Astrocyte (in vitro differentiated cells and primary cell): ENCODE results near the gene MICAL2. TPM values are rescaled to one million over a fixed set of nuclear protein-coding genes. Genes with fewer than 3 reads are reported as not detected.

Experiments
- DNase-seq: peaks from one replicate; pipeline ENCODE4 v3.0.0-alpha.2; 2010; ENCODE audit warnings: low read depth
- FAIRE-seq: peaks from 2 replicates; lab custom pipeline; 2011; peaks lifted over from hg19 to GRCh38; lab: Jason Lieb, UNC
- H2AFZ ChIP-seq: 2 replicates; pipeline ENCODE4 v1.6.0; 2012; ENCODE audit warnings: low read depth, low read length, inconsistent platforms
- H3K27ac ChIP-seq: 2 replicates; pipeline ENCODE4 v1.5.1; 2011; ENCODE audit warnings: low read depth, low read length, inconsistent platforms
- H3K27me3 ChIP-seq: 2 replicates; pipeline ENCODE4 v1.6.0; 2011; ENCODE audit warnings: low read length, inconsistent platforms; ENCODE audit not compliant: insufficient read depth
- H3K36me3 ChIP-seq: 2 replicates; pipeline ENCODE4 v1.5.1; 2011; ENCODE audit warnings: low read length, inconsistent platforms; ENCODE audit not compliant: insufficient read depth
- H3K4me1 ChIP-seq: 2 replicates; pipeline ENCODE4 v1.5.1; 2011; ENCODE audit warnings: low read length, inconsistent platforms; ENCODE audit not compliant: insufficient read depth
- H3K4me2 ChIP-seq: 2 replicates; pipeline ENCODE4 v1.6.0; 2012; ENCODE audit warnings: low read length, inconsistent platforms
- H3K4me3 ChIP-seq: 2 replicates; pipeline ENCODE4 v1.5.1; 2011; ENCODE audit warnings: low read depth, mild to moderate bottlenecking, low read length, inconsistent platforms; ENCODE audit not compliant: insufficient read depth
- H3K79me2 ChIP-seq: 2 replicates; pipeline ENCODE4 v1.6.0; 2012; ENCODE audit warnings: mild to moderate bottlenecking, low read length, inconsistent platforms; ENCODE audit not compliant: insufficient read depth
- H3K9ac ChIP-seq: 2 replicates; pipeline ENCODE4 v1.6.0; 2012; ENCODE audit warnings: mild to moderate bottlenecking, low read length, inconsistent platforms
- H3K9me3 ChIP-seq: 2 replicates; pipeline ENCODE4 v1.5.1; 2012; ENCODE audit warnings: low read depth, mild to moderate bottlenecking, low read length, inconsistent platforms; ENCODE audit not compliant: insufficient read depth
- H4K20me1 ChIP-seq: 2 replicates; pipeline ENCODE4 v1.6.0; 2012; ENCODE audit warnings: low read length, inconsistent platforms; ENCODE audit not compliant: insufficient read depth
- H3K27ac Mint-ChIP-seq: one replicate; pipeline ENCODE4 v1.8.0; 2021; ENCODE audit warnings: mild to moderate bottlenecking, mixed read lengths; ENCODE audit not compliant: unreplicated experiment
- H3K27me3 Mint-ChIP-seq: one replicate; pipeline ENCODE4 v1.8.0; 2021; ENCODE audit warnings: low read depth, mixed read lengths; ENCODE audit not compliant: unreplicated experiment
- H3K36me3 Mint-ChIP-seq: one replicate; pipeline ENCODE4 v1.8.0; 2021; ENCODE audit warnings: low read depth, mixed read lengths; ENCODE audit not compliant: unreplicated experiment
- H3K4me1 Mint-ChIP-seq: one replicate; pipeline ENCODE4 v1.8.0; 2021; ENCODE audit warnings: low read depth, mixed read lengths; ENCODE audit not compliant: unreplicated experiment
- H3K4me3 Mint-ChIP-seq: one replicate; pipeline ENCODE4 v1.8.0; 2021; ENCODE audit warnings: mild to moderate bottlenecking, moderate library complexity, mixed read lengths; ENCODE audit not compliant: unreplicated experiment
- H3K9me3 Mint-ChIP-seq: one replicate; pipeline ENCODE4 v1.8.0; 2021; ENCODE audit warnings: mild to moderate bottlenecking, mixed read lengths; ENCODE audit not compliant: unreplicated experiment
- EZH2 ChIP-seq: IDR thresholded peaks from 2 replicates; pipeline ENCODE4 v1.6.1; 2012; ENCODE audit warnings: mild to moderate bottlenecking, low read length, inconsistent platforms; ENCODE audit not compliant: insufficient read depth
- total RNA-seq: library from RNA; stranded (reverse); gene quantifications from 2 replicates; pipeline ENCODE4 v1.2.1, GENCODE V29; 2021
- TF ChIP-seq, protein P1 (sequence below): IDR thresholded peaks from 2 replicates; pipeline ENCODE4 v1.5.1; 2011; ENCODE audit warnings: low read depth, mild to moderate bottlenecking, inconsistent platforms, low read length, moderate library complexity; ENCODE audit not compliant: insufficient read depth

The MICAL2 gene
- total RNA-seq, 1 donor from 2014 or later = 357 TPM

GRCh38 chr11:12106501-12106900 is 3.9 kb upstream of the MICAL2 start:
- H3K27ac ChIP-seq = no peak overlapping the region
- no peaks in the 10 kb centered on the region for H3K36me3 ChIP-seq
- no peak overlapping the region for H3K4me3 Mint-ChIP-seq
- H3K4me2 ChIP-seq = no peak overlapping the region
- H3K27me3 Mint-ChIP-seq = peaks cover 9% of the 10 kb centered on the region
- H3K4me3 ChIP-seq = no peak overlapping the region
- peaks cover 3% of the 10 kb centered on the region for H4K20me1 ChIP-seq
- H3K9me3 ChIP-seq = no peaks in the 10 kb centered on the region
- no peak overlapping the region for H2AFZ ChIP-seq
- peaks cover 10% of the 10 kb centered on the region for H3K79me2 ChIP-seq
- H3K36me3 Mint-ChIP-seq = peaks cover 6% of the 10 kb centered on the region
- H3K27ac Mint-ChIP-seq = no peak overlapping the region
- peaks cover 23% of the 10 kb centered on the region for H3K4me1 Mint-ChIP-seq
- DNase-seq (no peak), FAIRE-seq (no peak)
- H3K9me3 Mint-ChIP-seq = no peaks in the 10 kb centered on the region
- TF ChIP-seq, protein P1, sequence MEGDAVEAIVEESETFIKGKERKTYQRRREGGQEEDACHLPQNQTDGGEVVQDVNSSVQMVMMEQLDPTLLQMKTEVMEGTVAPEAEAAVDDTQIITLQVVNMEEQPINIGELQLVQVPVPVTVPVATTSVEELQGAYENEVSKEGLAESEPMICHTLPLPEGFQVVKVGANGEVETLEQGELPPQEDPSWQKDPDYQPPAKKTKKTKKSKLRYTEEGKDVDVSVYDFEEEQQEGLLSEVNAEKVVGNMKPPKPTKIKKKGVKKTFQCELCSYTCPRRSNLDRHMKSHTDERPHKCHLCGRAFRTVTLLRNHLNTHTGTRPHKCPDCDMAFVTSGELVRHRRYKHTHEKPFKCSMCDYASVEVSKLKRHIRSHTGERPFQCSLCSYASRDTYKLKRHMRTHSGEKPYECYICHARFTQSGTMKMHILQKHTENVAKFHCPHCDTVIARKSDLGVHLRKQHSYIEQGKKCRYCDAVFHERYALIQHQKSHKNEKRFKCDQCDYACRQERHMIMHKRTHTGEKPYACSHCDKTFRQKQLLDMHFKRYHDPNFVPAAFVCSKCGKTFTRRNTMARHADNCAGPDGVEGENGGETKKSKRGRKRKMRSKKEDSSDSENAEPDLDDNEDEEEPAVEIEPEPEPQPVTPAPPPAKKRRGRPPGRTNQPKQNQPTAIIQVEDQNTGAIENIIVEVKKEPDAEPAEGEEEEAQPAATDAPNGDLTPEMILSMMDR = no peak
- TF ChIP-seq EZH2 = no peak
- H3K9ac ChIP-seq = no peak overlapping the region
- peaks cover 6% of the 10 kb centered on the region for H3K4me1 ChIP-seq
- H3K27me3 ChIP-seq = no peaks in the 10 kb centered on the region

- Histone ChIP-seq H3K9me3 (no peaks in the 10 kb centered on the region), H3K36me3 (peaks cover 9% of the 10 kb centered on the region), H3K9ac (no peak overlapping the region), H3K27me3 (no peaks in the 10 kb centered on the region), H4K20me1 (peaks cover 25% of the 10 kb centered on the region), H2AFZ (no peak overlapping the region), H3K79me2 (peaks cover 34% of the 10 kb centered on the region), H3K4me3 (no peak overlapping the region), H3K4me2 (no peak overlapping the region), H3K27ac (no peak overlapping the region), H3K4me1 (peaks cover 27% of the 10 kb centered on the region)
- Mint-ChIP-seq H3K27ac (no peak overlapping the region), H3K27me3 (peaks cover 4% of the 10 kb centered on the region), H3K4me1 (peaks cover 41% of the 10 kb centered on the region), H3K36me3 (peaks cover 15% of the 10 kb centered on the region), H3K4me3 (peak overlapping the region; percentile 35), H3K9me3 (no peaks in the 10 kb centered on the region)
- DNase-seq (no peak), FAIRE-seq (no peak)
- no peak for TF ChIP-seq EZH2
- TF ChIP-seq, protein P1 = no peak
These were observed 1.4 kb upstream of the MICAL2 start for GRCh38 chr11:12108875-12109453.

GRCh38 chr11:12109591-12110196 is 696 bp upstream of the MICAL2 start:
- H3K79me2 ChIP-seq = peaks cover 42% of the 10 kb centered on the region
- H3K4me3 ChIP-seq = peak overlapping the region; percentile 81
- peaks cover 20% of the 10 kb centered on the region for H3K36me3 Mint-ChIP-seq
- H3K36me3 ChIP-seq = peaks cover 14% of the 10 kb centered on the region
- peak overlapping the region; percentile 98 for H3K4me2 ChIP-seq
- no peaks in the 10 kb centered on the region for H3K9me3 ChIP-seq
- no peak for FAIRE-seq
- DNase-seq = no peak
- peak overlapping the region; percentile 95 for H3K9ac ChIP-seq
- H3K9me3 Mint-ChIP-seq = no peaks in the 10 kb centered on the region
- H3K4me1 ChIP-seq = peaks cover 34% of the 10 kb centered on the region
- peaks cover 32% of the 10 kb centered on the region for H4K20me1 ChIP-seq
- H3K27ac ChIP-seq = peak overlapping the region; percentile 68
- peak overlapping the region; percentile 72 for H2AFZ ChIP-seq
- peaks cover 2% of the 10 kb centered on the region for H3K27me3 Mint-ChIP-seq
- H3K4me3 Mint-ChIP-seq = peak overlapping the region; percentile 86
- H3K27me3 ChIP-seq = no peaks in the 10 kb centered on the region
- TF ChIP-seq, protein P1 = no peak
- no peak for TF ChIP-seq EZH2
- peaks cover 43% of the 10 kb centered on the region for H3K4me1 Mint-ChIP-seq
- peak overlapping the region; percentile 75 for H3K27ac Mint-ChIP-seq
